GM12878 (cell line): ENCODE data around the gene YIF1A. TPM values are rescaled to one million over a fixed set of nuclear protein-coding genes. Genes with fewer than 3 reads are reported as not detected.

ENCODE experiments used
- ATAC-seq: fragments of 200-7000 bp; cut with Tn5 transposase; 3 replicates; pipeline ENCODE4 v1.9.1; 2020; ENCODE audit warnings: mild to moderate bottlenecking, moderate library complexity
- BruUV-seq: library from RNA; stranded (reverse); fragments of 400-500 nt; replicated peaks from 2 replicates; lab custom pipeline; 2021; lab: Mats Ljungman, UMichigan
- CTCF ChIA-PET: fragments of 300-600 bp; sonication (Branson Sonifier 250); formaldehyde crosslinking; extraction: SDS; loops from one replicate; lab custom pipeline; 2021; ENCODE audit warnings: inconsistent platforms; lab: Yijun Ruan, JAX
- POLR2A ChIA-PET: fragments of 350-600 bp; formaldehyde crosslinking; extraction: SDS; loops from one replicate; lab custom pipeline; 2021; ENCODE audit warnings: inconsistent platforms; lab: Charles Lee
- RAD21 ChIA-PET: fragments of 300-600 bp; sonication (Branson Sonifier 250); formaldehyde crosslinking; loops from one replicate; lab custom pipeline; 2023; ENCODE audit warnings: antibody characterized with exemption; ENCODE audit not compliant: unreplicated experiment; lab: Charles Lee
- SMC1A ChIA-PET: fragments of 300-600 bp; sonication (Branson Sonifier 250); formaldehyde crosslinking; loops from one replicate; lab custom pipeline; 2023; ENCODE audit not compliant: unreplicated experiment, uncharacterized antibody; lab: Charles Lee
- DNase-seq: peaks from one replicate; pipeline ENCODE4 v3.0.0-alpha.2; 2011; ENCODE audit warnings: low read depth, low spot score
- FAIRE-seq: peaks from 3 replicates; lab custom pipeline; 2011; peaks lifted over from hg19 to GRCh38; lab: Jason Lieb, UNC
- H2AFZ ChIP-seq: 2 replicates; pipeline ENCODE4 v1.6.0; 2011; ENCODE audit warnings: low read depth, low read length, control low read depth; ENCODE audit not compliant: control insufficient read depth
- H3K27ac ChIP-seq: 2 replicates; pipeline ENCODE4 v1.5.1; 2011; ENCODE audit warnings: control low read depth; ENCODE audit not compliant: control insufficient read depth, insufficient read depth
- H3K27me3 ChIP-seq, 2 experiments: replicated peaks in 1 of 2; 2 replicates each; pipeline versions ENCODE4 v1.6.0 to v1.6.1; 2011; ENCODE audit warnings: low read length in 1 of 2; ENCODE audit not compliant: control insufficient read depth in 2 of 2, insufficient read depth in 2 of 2
- H3K36me3 ChIP-seq, 2 experiments: 2 replicates each; pipeline ENCODE4 v1.5.1; 2011; ENCODE audit warnings: low read length in 1 of 2; ENCODE audit not compliant: control insufficient read depth in 2 of 2, insufficient read depth in 2 of 2
- H3K4me1 ChIP-seq: 2 replicates; pipeline ENCODE4 v1.6.1; 2011; ENCODE audit warnings: mild to moderate bottlenecking, low read length, moderate library complexity, mixed read lengths; ENCODE audit not compliant: control insufficient read depth, insufficient read depth
- H3K4me2 ChIP-seq: 2 replicates; pipeline ENCODE4 v1.6.0; 2011; ENCODE audit warnings: control low read depth; ENCODE audit not compliant: control insufficient read depth, insufficient read depth
- H3K4me3 ChIP-seq: fragments of 200-600 bp; sonication (generic); 2 replicates; pipeline ENCODE4 v1.5.1; 2016
- H3K79me2 ChIP-seq: 2 replicates; pipeline ENCODE4 v1.6.0; 2011; ENCODE audit warnings: low read length; ENCODE audit not compliant: control insufficient read depth, insufficient read depth
- H3K9ac ChIP-seq: 2 replicates; pipeline ENCODE4 v1.8.0; 2011; ENCODE audit warnings: low read length, control low read depth, mixed read lengths; ENCODE audit not compliant: control insufficient read depth, insufficient read depth
- H3K9me3 ChIP-seq: replicated peaks from 3 replicates; pipeline ENCODE4 v1.5.1; 2011; ENCODE audit warnings: mild to moderate bottlenecking, low read length; ENCODE audit not compliant: control insufficient read depth, insufficient read depth
- H4K20me1 ChIP-seq: 2 replicates; pipeline ENCODE4 v1.6.0; 2011; ENCODE audit not compliant: control insufficient read depth, insufficient read depth
- POLR2A ChIP-seq: IDR thresholded peaks from 2 replicates; pipeline ENCODE4 v1.6.1; 2011; ENCODE audit warnings: low read depth, mild to moderate bottlenecking, low read length
- SIN3A ChIP-seq: IDR thresholded peaks from 2 replicates; pipeline ENCODE4 v1.6.1; 2012; ENCODE audit warnings: low read depth, low read length, improper control_type of control experiment
- WGBS: methylation state at CpG from one replicate; pipeline ENCODE4 v1.1.6; 2016; ENCODE audit warnings: low lambda C conversion rate; ENCODE audit not compliant: insufficient replicate concordance, insufficient coverage; ENCODE audit errors: missing lambda C conversion rate; 5-methylcytosine and 5-hydroxymethylcytosine counted together
- in situ Hi-C: fragments of 300-500 bp; cut with MboI; formaldehyde crosslinking; loops from 9 replicates; pipeline ENCODE4 v1.14.3; 2018; ENCODE audit warnings: mixed read lengths
- intact Hi-C: fragments of 100-400 bp; cut with micrococcal nuclease; formaldehyde crosslinking; loops from one replicate; pipeline ENCODE4 v1.14.2; 2022; ENCODE audit not compliant: unreplicated experiment
- polyA plus RNA-seq, 11 experiments: library from polyadenylated mRNA; depleted of rRNA in 4 of 11; unstranded in 6 of 11; stranded (reverse) in 5 of 11; fragments of >200 nt; fragmentation: Nextera tagmentation in 4 of 11; fragmentation: Illumina TruSeq in 1 of 11; extraction: Ambion mirVana in 4 of 11; extraction: Trizol in 1 of 11; gene quantifications; 1 replicate in 1 of 11; 2 replicates in 10 of 11; pipeline versions ENCODE4 v1.2.1 to v1.2.3, GENCODE V29; 2011 to 2016; ENCODE audit warnings: inconsistent platforms in 2 of 11, missing spikeins in 2 of 11, low read depth in 1 of 11
- total RNA-seq, 4 experiments: library from RNA; depleted of rRNA in 3 of 4; stranded (reverse); fragments of >200 nt in 3 of 4; fragmentation: Illumina TruSeq in 1 of 4; extraction: Trizol in 1 of 4; gene quantifications; 2 replicates each; pipeline versions ENCODE4 v1.2.1 to v1.2.3, GENCODE V29; 2013 to 2021
- TF ChIP-seq, protein P1 (sequence below): fragments of 450-650 bp; IDR thresholded peaks from 2 replicates; pipeline ENCODE4 v1.6.1; 2017; ENCODE audit warnings: low read depth, mild to moderate bottlenecking, moderate library complexity

The YIF1A gene
- total and polyA plus RNA-seq, 10 of the 15 experiments (the other 5 are each of a cell fraction or from before 2014, with no cell fraction given): 6.6 to 128 (median 71.7) TPM

DNA sequence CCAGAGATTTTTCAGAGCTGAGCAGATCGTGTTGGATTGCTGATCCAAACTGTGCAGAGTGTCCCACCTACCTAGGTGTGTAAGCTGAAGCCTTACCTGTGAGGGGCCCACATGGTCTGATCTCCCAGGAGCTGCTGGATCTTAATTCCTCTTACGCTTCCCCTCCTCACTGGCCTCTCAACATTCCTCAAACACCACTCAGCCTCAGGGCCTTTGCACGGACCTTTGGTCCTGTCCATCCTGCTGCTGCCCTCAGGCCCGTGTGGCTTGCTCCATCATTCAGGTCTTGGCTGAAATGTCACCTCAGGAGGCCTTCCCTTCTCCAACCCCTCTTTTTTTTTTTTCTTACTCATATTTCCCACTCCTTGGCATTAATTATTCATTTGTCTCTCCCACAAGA, 41.6 kb downstream of the YIF1A start:
- Histone ChIP-seq H4K20me1 (no peaks in the 10 kb centered on the region), H3K27me3 (no peaks in the 10 kb centered on the region), H3K4me1 (no peaks in the 10 kb centered on the region), H3K9ac (no peak overlapping the region), H2AFZ (no peak overlapping the region), H3K36me3 (peaks cover 5 to 13% of the 10 kb centered on the region in 2 experiments; a peak in 3 of 4 replicates), H3K9me3 (no peaks in the 10 kb centered on the region), H3K79me2 (no peaks in the 10 kb centered on the region)
- 91% methylated on average over 4 of the region's 4 CpGs for WGBS
- no TSS peak for BruUV-seq
- CTCF ChIA-PET: no interaction called here
- TF ChIP-seq, protein P1, sequence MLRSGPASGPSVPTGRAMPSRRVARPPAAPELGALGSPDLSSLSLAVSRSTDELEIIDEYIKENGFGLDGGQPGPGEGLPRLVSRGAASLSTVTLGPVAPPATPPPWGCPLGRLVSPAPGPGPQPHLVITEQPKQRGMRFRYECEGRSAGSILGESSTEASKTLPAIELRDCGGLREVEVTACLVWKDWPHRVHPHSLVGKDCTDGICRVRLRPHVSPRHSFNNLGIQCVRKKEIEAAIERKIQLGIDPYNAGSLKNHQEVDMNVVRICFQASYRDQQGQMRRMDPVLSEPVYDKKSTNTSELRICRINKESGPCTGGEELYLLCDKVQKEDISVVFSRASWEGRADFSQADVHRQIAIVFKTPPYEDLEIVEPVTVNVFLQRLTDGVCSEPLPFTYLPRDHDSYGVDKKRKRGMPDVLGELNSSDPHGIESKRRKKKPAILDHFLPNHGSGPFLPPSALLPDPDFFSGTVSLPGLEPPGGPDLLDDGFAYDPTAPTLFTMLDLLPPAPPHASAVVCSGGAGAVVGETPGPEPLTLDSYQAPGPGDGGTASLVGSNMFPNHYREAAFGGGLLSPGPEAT: no peak
- TF ChIP-seq, all 136 proteins: peak for 0
- no peak overlapping the region for H3K4me3 ChIP-seq
- RAD21 ChIA-PET: no interaction called here
- no peak overlapping the region for H3K27ac ChIP-seq
- FAIRE-seq (no peak), DNase-seq (no peak), ATAC-seq (no peak)
- POLR2A ChIA-PET: no interaction called here
- in situ Hi-C loops: no loop called here
- no peak overlapping the region for H3K4me2 ChIP-seq
- SMC1A ChIA-PET: interaction anchor here (0.6 kb wide), 1 partner anchor 118 kb away, joined by 3 read pairs; no protein-coding TSS in a partner anchor
- intact Hi-C loops: no loop called here

DNA sequence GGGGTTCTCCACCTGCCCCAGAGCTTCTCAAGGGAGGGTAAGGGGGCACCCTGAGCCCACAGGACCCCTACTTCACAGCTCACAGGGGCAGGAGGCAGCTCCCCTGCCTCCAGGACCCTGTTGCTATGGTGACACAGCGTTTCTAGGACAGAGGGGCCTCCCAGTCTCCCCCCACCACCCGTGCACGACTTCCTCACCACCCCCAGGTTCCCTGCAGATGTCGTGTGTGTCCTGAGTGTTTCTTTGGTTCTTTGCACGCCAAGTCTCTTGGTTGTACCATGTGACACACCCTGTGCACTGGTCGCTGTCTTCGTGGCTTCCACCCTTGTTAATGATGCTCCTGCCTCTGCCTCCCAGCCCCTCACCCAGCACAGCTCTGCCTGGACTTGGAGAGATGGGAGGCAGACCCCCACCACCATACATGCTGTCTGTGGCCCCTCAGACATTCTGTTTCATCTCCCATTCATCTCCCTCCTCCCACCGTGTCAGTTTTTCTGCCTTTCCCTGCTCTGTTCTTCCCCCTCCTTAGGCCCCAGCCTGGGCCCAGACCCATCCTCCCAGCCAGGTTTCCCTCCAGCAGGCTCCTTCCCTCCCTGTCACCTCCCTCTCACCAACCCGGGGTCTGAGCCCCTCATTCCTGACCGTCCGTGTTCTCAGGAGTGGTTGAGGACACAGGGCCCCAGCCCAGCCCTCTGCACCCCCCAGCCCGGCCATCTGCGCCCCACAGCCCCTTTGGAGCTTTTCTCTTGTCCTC, 45.0 kb downstream of the YIF1A start:
- ATAC-seq (no peak), FAIRE-seq (no peak), DNase-seq (no peak)
- Histone ChIP-seq H3K4me3 (no peak overlapping the region), H3K79me2 (no peaks in the 10 kb centered on the region), H4K20me1 (no peaks in the 10 kb centered on the region), H3K4me1 (no peaks in the 10 kb centered on the region), H2AFZ (no peak overlapping the region), H3K9ac (no peak overlapping the region), H3K27me3 (no peaks in the 10 kb centered on the region), H3K4me2 (no peak overlapping the region)
- ChIA-PET RAD21 (no interaction called here), CTCF (no interaction called here), POLR2A (no interaction called here)
- 94% methylated on average over 11 of the region's 13 CpGs for WGBS
- in situ Hi-C loops: no loop called here
- TSS peak; percentile 57 for BruUV-seq
- intact Hi-C loops: no loop called here
- TF ChIP-seq POLR2A: peak; percentile 34; the same call in 1 of the 2 replicates
- TF ChIP-seq SIN3A: no peak
- TF ChIP-seq, all 136 proteins: peak for 1
- Histone ChIP-seq H3K27ac (no peak overlapping the region), H3K36me3 (peaks cover 6 to 10% of the 10 kb centered on the region in 2 experiments; a peak in 3 of 4 replicates), H3K9me3 (no peaks in the 10 kb centered on the region)
- SMC1A ChIA-PET: no interaction called here
